ACHN (cell line): ENCODE measurements around the gene KRTAP10-3.
A peak's percentile ranks its signal among the peaks of the same experiment; 100 is the strongest.

Source experiments
- DNase-seq: peaks from one replicate; pipeline ENCODE4 v3.0.0-alpha.2; 2015
- in situ Hi-C: cut with HindIII; loops from 2 replicates; pipeline ENCODE4 v1.10.0; 2017; ENCODE audit warnings: low sequenced_read_pairs, low pct_ligation_motif_present, low pct_unique_long_range_greater_than_20kb

The KRTAP10-3 gene

DNA sequence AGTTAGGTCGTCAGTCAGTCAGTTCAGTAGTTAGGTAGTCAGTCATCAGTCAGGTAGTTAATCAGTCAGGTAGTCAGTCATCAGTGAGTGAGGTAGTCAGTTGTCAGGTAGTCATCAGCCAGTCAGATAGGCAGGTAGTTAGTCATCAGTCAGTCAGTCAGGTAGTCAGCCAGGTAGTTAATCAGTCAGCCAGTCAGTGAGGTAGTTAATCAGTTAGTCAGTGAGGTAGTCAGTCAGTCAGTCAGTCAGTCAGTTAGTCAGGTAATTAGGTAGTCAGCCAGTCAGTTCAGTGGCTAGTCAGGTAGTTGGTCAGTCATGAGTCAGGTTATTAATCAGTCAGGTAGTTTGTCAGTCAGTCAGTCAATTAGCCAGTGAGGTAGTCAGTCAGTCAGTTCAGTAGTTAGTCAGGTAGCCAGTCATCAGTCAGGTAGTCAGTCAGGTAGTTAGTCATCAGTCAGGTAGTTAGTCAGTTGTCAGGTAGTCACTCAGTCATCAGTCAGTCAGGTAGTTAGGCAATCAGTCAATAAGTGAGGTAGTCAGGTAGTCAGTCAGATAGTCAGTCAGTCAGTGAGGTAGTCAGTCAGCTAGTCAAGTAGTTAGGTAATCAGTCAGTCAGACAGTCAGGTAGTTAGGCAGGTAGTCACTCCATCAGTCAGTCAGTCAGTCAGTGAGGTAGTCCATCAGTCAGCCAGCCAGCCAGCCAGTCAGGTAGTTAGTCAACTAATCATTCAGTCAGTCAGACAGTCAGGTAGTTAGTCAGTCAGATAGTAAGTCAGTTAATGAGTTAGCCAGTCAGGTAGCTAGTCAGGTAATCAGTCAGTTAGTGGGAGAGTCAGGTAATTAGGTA is 34.8 kb downstream of the KRTAP10-3 start:
- no peak for DNase-seq
- in situ Hi-C loops = no loop called here

DNA sequence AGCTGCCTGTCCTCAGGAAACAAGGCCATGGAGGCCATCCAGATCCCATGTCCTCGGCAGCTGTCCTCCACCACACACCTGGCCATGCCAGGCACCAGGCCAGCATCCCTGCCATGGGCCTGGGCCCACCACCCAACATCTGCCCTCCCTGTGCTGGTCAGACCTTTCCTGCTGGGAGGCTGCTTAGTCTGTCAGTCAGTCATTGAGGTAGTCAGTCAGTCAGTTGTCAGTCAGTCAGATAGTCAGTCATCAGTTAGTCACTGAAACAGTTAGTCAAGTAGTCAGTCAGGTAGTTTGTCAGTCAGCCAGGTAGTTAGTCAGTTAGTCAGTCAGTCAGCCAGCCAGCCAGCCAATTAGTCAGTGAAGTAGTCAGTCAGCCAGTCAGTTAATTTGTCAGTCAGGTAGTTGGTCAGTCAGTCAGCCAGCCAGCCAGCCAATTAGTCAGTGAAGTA is 35.8 kb downstream of the KRTAP10-3 start:
- DNase-seq = no peak
- in situ Hi-C loops = no loop called here

DNA sequence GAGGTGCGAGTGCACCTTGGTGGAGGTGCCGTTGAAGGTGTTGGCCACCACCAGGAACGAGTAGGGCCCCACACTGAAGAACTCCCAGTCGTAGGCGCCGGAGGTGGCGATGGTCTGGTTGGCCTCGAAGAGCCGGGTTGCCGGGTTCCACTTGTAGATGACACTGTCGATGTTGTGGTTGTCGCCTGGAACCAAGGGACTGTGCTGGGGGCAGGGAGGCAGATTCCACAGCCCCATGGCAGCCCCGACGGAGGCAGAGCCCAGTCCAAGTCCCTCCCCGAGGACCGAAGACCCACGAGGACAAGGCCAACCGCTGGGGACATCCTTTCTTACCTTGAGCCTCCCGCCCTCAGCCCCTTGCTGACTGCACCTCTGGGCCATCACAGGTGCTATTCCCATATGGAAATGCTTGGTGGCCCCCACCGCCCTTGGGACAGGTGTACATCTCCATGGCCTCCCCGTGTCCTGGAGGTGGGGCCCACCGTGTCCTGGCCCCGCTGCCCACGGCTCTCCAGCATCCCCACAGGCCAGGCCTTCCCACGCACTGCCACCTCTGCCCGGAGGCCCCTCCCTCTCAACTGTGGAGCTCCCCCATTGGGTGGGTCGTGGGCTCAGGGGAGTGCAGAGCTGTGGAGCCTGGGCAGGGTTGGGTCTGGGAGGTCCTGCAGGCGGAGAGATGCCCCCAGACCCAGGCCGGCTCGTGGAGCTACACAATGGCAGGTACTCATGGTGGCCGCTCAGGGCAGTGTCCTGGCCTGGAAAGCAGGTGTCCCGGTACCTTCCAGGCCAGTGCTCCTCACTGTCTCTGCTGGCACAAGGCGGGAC is 36.5 kb downstream of the KRTAP10-3 start:
- no peak for DNase-seq
- in situ Hi-C loops = no loop called here

DNA sequence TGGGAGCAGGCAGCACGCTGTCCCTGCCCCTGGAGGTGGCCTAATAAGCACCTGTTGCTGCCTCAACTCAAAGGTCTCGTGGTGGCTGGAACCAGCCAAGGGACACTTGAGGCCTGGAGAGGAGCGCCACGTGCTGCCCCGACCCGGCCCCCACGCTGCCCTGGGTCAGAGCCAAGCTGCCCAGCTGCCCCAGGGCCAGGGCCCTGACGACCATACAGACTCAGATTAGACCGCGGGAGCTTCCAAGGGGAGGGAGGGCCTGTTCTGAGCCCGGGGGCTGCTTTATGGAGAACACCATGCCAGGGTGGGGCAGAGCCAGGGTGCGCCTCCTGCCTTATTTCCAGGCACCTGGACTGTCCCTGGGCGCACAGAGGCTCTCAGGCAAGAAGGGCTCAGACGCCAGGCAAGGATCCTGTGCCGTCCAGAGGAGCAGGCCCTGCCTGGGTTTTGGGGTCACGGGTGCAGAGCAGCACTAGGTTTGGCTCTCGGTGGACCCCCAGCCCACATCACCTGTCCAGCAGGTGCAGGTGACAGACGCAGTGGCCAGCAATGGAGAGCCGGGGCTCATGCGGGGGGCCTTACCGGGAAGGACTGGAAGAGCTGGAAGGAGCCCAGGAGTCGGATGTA is 37.2 kb downstream of the KRTAP10-3 start:
- in situ Hi-C loops = no loop called here

DNA sequence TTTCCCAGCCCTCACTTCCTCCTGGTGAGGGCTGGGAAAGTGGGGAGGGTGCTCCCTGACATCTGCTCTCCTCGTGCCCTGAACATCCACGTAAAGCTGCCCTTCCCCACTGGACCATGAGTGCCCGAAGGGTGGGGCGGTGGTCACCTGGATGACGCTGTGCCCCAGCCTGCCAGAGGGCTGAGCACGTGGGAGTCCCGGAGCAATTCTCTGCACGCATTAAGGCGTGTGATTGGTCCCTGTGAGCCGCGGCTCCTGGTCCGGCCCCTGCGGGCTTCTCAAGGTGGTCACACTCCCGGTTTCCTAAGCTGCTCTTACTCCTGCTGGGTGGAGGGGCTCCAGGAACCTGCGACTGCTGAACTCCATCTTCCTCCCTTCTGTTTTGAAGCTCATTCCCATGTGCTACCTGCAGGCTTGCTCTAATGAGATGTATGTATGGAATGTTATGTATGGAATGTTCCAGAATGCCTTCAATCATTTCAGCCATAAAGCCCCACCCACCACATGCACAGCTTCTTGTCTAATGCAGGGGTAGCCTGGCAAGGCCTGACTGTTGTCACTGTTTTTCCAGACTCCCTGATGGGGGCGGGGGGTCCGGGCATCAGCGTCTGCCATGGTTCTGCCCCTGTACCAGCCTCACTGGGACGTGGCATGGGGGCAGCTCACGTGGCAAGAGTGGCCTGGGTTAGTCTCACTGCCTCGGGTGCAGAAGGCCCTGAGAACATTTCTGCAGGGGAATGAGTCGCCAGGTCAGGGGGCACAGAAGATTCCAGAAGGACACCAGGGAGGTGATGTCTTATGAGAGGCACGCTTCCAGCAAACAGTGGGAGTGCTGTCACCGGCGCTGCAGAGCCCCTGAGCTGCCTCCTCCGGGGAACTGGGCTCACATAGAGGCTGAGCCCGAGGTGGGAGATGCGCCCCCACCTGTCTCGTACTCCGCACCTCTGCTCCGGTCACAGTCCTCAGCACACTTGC is 38.0 kb downstream of the KRTAP10-3 start:
- in situ Hi-C loops = no loop called here
- no peak for DNase-seq

More for the DNA sequence above, 37.2 kb downstream of the KRTAP10-3 start:
- DNase-seq = no peak

DNA sequence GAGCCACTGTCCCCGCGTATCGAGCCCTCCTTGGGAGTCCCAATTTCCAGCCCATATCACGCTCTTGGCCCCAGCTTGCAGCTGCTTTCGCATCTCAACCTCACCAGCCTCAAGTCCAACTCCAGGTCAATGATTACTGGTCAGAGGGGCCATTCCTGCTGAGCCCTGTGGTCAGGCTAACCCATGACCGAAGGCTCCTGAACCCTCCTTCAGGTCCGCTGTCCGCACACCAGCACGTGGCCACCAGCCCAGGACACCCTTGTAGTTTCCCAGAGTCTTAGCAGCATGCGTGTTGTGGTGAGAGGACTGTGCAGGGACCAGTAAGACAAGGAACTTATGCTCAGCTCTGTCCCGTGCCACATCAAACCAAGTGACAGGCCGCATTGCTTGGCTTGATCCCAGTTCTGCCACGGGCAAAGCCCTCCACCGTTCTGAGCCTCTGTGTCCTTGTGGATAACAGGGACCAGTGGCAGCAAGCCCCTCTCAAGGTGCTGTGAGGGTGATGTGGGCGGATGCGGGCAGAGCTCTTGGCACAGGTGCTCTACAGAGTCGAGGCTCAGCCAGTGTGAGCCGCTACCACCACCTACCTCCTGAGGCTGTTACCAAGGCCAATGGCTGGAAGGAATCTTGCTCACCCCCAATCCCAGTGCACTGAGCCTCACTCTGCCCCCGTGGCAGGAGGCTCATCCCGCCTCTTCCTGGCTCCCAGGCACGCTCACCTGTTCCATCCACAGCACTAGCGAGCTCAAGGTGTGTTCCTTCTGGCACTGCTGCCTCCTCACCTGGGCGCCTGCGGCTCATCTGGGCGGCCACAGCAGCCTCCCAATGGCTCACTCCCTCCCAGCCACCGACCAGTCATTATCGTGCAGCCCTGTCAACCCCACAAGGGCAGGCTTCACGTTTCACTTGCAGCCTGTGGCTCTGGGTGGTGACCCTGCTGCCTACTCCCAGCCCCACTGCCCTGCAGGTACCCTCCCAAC is 39.0 kb downstream of the KRTAP10-3 start:
- in situ Hi-C loops = no loop called here
- DNase-seq = no peak

DNA sequence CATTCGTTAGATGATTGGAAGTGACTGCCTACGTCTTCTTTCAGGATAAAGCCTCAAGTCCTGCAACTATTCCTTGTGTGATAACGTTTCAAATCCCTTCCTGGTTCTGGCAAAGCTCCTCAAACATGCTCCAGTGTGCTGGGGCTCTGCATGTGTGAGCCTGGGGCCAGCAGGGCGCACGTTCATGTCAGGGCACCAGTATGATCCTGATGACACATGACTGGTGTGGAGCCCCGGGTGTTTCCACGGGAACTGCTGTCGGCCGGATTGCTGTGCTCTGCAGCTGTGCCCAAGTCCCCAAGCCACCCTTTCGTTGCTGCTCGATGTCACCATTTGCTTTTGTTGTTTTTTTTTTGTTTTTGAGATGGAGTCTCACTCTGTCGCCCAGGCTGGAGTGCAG is 39.9 kb downstream of the KRTAP10-3 start:
- DNase-seq = no peak
- in situ Hi-C loops = no loop called here

DNA sequence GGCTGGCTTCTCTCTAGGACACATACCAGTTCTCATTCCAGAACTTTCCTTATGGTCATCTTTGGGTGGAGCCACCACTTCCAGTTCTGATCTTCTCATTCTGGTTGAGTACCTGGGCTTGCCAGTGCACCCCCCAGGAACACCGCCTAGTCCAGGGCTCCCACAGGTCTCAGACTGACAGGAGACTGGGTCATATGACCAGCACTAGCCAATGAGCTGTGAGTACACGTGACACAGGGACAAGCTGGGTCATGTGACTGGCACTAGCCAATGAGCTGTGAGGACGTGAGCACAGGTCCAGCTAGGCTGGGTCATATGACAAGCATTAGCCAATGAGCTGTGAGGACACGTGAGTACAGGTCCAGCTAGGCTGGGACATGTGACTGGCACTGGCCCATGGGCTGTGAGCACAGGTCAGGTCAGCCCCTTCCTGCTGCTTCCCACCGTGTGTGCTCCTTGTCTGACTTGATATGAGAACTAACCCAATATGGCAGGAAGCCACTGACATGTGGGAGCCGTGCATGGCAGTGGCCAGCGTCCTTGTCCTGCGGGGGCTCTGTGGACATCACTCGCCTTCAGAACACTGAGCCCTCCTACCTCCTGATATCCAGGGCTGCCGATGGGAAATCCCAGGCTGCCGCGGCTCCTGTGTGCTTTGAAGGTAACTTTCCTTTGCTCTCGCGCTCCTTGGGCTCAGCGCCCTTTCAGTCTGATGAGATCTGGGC is 41.3 kb downstream of the KRTAP10-3 start:
- peak; percentile 1 for DNase-seq
- in situ Hi-C loops = no loop called here

DNA sequence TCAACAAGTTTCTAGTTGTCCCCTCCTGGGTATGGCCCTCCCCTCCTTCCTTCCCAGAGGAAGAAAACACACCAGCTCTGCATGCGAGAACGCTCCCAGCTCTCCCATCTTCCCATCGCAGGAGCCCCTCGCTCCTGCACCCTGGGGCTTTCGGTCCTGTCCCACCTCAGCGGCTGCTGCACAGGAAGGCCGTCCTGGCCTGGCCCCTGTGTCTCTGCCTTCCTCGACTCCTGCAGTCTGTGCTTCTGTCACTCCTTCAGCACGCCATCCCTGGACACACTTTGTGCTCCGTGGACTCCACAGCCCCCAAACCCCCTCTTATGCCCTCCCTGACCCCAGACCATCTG is 41.8 kb downstream of the KRTAP10-3 start:
- no peak for DNase-seq
- in situ Hi-C loops = no loop called here

DNA sequence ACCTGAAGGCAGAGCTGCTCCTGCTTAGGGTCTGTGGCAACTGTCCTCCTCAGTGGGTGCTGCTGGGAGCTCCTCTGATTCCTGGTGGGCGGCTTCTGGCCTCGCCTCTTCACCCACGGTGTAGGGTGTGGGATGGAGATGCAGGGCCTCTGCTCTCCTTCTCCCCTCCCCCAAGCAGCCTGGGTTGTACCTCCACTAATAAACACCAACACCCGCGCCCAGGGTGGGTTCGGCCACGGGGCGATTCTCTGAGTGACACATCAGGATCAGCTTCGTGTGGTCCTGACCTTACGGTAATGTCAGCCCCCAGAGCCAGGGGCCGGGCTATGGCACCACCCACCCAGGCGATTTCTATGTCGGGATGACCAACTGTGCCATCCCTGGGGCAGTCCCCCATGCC is 42.3 kb downstream of the KRTAP10-3 start:
- in situ Hi-C loops = no loop called here
- no peak for DNase-seq

DNA sequence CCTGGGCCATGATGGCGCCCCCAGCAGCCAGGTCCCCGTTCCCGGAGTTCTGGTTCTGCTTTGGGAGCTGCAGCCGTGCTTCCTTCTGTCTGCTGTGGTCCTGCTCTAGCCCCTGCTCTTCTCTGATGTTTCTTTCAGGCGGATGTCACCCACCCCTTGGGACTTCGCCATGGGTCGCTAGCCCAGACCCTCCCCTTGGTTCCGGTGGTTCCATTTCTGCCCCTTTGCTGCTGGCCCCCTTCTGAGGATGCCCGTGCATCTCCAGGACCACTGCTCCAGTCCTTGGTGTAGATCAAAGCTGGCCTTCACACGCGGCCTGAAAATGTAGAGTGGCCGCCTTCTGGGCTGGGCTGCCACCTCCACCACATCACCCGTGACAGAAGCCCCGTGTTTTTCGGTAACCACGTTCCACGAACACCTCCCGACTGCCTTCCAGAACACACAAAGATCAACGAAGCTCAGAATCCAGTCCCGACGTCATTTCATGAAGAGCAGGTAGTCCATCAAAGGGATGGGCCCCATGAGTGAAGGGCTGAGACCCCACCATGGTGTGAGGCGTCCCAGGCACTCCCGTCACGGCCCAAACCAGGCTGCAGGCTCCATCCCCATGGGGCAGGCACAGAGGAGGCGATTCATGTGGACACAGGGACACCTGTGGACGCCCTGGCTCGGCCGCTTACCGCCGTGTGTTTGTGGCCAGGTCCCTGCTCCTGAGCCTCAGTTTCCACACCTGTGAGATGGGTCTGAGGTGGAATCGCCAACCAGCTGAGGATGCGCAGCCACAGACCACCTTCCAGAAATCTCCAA is 43.0 kb downstream of the KRTAP10-3 start:
- no peak for DNase-seq
- in situ Hi-C loops = no loop called here

DNA sequence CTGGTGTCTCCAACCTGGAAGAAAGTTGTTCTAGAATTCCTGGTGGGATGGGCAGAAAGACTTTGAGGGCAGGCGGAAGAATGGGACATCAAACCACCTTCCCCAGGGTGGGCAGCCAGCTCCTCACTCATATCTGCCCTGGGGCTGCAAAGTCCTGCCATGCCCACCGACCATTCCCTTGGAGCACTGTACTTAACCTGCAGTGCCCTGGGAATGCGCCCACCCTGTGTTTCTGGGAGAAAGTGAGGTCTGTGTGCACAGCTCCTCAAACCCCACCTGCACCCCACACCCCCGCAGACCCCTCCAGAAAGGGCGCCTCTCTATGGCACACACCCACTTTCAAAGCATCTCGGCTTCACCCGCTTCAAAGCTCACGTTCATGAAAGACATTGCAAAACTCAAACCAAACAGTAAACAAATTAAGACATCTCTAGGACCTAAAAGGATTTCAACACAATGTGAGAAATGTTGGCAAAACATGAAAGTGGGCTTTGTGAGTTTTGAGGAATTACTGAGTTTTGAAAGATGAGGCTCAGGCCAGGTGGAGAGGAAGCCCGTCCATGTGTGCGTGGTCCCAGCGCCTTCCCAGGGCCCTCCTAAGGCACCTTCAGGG is 43.7 kb downstream of the KRTAP10-3 start:
- in situ Hi-C loops = no loop called here
- DNase-seq = no peak

DNA sequence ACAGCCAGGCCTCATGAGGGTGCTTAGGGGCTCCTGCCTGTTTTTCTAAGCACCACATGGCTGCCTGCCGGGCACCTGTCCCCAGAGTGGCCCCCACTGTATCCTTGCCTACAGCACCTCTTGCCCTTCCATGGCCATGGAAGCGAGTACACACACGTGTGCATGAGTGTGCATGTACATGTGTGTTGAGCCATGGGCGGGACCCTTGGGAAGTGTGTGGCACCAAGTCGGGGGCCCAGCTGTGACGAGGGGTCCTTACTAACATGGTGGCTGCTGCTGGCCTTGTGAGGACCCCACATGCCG is 44.4 kb downstream of the KRTAP10-3 start:
- DNase-seq = no peak
- in situ Hi-C loops = no loop called here

DNA sequence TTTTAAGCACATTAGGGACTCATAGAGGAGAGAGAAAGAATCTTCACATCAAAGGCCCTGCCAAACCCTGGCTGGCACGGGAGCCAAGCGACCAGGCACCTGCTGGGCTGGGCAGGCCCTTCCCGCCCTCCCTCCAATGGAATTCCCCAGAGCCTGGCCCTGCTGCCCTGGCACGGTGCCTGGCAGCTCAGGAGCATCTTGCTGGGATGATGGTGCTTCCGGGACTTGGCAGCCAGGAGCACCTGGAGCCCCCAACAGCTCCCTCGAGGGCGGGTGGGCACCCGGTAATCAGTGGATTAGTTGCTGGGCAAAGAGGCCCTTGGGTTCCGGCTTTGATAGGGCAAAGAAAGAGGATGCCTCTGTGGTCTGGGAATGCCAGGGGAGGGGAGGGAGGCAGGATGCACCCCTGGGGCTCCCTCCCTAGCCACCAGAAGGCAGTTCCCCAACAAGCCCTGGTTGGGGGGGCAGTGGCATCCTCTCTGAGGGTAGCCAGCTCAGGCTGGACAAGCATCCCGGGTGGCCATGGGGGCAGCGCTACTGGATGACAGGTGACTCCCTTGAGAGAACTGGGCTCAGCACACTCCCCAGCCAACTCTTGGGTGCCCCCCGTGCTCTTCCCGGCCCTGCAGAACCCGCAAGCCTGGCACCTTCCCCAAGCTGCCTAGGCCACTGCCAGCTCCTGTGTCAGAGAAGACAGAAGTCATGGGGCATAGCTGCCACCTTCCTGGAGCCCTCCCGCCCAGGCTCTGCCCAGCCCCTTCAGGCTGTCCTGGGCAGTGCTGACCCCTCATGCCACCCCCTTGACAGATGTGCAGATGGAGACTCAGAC is 45.0 kb downstream of the KRTAP10-3 start:
- no peak for DNase-seq
- in situ Hi-C loops = no loop called here
